ENCODE results near the gene KLHL42.
"Not testable (repeated sequence)": the region's sequence is repeated elsewhere in the genome, so short reads cannot be mapped to it uniquely, and the experiment has no call there.

KLHL42 gene

DNA sequence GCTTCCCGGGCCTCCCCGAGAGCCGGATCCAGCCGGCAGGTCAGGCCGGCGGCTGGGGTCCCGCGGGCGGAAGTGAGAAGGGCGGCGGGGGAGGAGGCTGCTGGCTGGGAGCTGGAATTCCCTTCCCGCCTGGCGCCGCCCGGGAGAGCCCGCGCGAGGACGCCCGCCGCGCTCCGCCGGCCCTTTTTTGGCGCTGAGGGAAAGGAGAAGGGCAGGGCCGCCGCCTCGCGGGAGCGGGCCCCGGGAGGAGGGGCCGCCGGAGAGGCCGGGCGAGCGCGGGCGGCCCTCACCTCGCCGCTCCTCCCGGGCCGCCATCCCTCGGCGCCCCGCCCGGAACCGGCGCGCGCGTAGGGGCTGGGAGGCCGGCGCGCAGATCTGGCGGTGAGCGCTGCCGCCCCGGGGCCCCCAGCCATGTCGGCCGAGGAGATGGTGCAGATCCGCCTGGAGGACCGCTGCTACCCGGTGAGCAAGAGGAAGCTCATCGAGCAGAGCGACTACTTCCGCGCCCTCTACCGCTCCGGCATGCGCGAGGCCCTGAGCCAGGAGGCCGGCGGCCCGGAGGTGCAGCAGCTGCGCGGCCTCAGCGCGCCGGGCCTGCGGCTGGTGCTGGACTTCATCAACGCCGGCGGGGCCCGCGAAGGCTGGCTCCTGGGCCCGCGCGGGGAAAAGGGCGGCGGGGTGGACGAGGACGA is at the start of gene KLHL42, which contains the start of gene MANSC4:
TSS of gene KLHL42 (plus strand) at position 314 of the 692 bp plus-strand sequence. CDS start at position 412, 98 bp downstream.
TSS of gene MANSC4 (minus strand) at position 317 of the 692 bp plus-strand sequence. CDS start 8,960 bp downstream, outside the sequence.
- peak; percentile 49 for DNase-seq (ENCODE audit: low read depth)

GRCh38 chr12:27732281-27732680 is 47.8 kb upstream of the KLHL42 start:
- no peak for DNase-seq (ENCODE audit: low read depth)

GRCh38 chr12:27733052-27733656 is 46.9 kb upstream of the KLHL42 start:
- DNase-seq (ENCODE audit: low read depth) = no peak

DNA sequence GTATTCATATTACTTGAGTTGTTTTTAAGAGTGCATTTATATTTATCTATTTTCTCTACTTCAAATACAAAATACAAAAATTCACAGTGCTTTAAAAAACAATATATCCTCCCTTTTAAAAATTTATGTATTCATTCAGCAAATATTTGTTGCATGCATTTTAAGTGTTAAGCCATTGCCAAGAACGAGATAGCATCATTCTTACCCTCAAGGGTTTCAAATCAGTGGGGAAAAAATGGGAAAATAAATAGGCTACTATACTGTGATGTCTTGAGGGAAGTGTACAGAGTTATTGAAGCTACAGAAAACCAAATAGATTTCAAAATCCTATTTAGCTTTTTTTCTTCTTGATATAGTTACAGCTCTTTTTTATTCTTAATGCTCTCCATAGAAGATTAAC is 46.2 kb upstream of the KLHL42 start:
- DNase-seq (ENCODE audit: low read depth) = no peak

- not testable (repeated sequence) for DNase-seq (ENCODE audit: low read depth)
These were observed 45.7 kb upstream of the KLHL42 start for GRCh38 chr12:27734321-27734720.

- no peak for DNase-seq (ENCODE audit: low read depth)
These were observed 36.4 kb upstream of the KLHL42 start for GRCh38 chr12:27743601-27744000.

GRCh38 chr12:27745734-27746133 is 34.3 kb upstream of the KLHL42 start:
- not testable (repeated sequence) for DNase-seq (ENCODE audit: low read depth)

- DNase-seq (ENCODE audit: low read depth) = no peak
These were observed 32.8 kb upstream of the KLHL42 start for GRCh38 chr12:27747111-27747820.

- DNase-seq (ENCODE audit: low read depth) = no peak
These were observed 28.5 kb upstream of the KLHL42 start for GRCh38 chr12:27751386-27752047.

DNA sequence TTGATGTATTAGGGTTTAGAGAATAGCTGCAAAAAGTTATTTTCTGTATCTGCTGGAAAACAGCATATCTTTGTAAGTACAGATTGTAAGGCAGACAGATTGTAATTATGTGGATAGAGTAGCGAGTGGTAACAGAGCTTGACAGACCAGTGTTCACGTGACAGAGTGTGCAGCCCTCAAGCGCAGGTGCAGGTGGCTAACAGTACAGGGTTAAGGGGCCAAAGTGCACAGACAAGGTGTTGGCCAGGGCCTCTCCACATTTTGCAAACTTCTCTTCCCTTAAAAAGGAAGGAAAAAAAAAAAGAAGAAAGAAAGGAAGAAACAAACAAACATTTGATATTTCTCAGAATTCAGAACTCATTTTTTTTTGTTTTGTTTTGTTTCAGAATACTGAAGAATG is 25.2 kb upstream of the KLHL42 start:
- no peak for DNase-seq (ENCODE audit: low read depth)

GRCh38 chr12:27756670-27757195 is 23.3 kb upstream of the KLHL42 start:
- no peak for DNase-seq (ENCODE audit: low read depth)

GRCh38 chr12:27762757-27763156 is 17.3 kb upstream of the KLHL42 start:
- no peak for DNase-seq (ENCODE audit: low read depth)

- no peak for DNase-seq (ENCODE audit: low read depth)
These were observed 13.4 kb upstream of the KLHL42 start for GRCh38 chr12:27766587-27766986.

- DNase-seq (ENCODE audit: low read depth) = no peak
These were observed 10.8 kb upstream of the KLHL42 start for GRCh38 chr12:27769142-27769673.

- DNase-seq (ENCODE audit: low read depth) = no peak
These were observed 8.3 kb upstream of the KLHL42 start for GRCh38 chr12:27771481-27772327.

- no peak for DNase-seq (ENCODE audit: low read depth)
These were observed 7.5 kb upstream of the KLHL42 start for GRCh38 chr12:27772328-27773049.

GRCh38 chr12:27777141-27777540 is 2.9 kb upstream of the KLHL42 start:
- no peak for DNase-seq (ENCODE audit: low read depth)

DNA sequence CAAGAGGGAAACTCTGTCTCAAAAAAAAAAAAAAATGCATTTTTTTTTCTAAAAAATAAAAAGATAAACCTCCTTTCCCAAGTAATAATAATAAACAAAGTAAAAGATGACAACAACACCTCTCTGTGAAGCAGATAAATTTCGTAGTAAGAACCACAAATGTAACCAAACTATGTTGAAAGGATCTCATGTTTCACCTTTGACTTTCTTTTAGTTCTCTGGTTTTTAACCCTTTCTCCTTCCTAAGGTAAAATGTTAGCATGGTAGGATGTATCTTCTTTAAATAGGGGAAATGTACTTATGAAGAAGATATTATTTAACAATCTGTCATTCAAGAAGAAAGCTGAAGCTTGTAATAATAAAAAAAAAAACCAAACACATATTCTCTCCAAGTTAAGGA is 1.8 kb upstream of the KLHL42 start:
- no peak for DNase-seq (ENCODE audit: low read depth)

- DNase-seq (ENCODE audit: low read depth) = no peak
These were observed 565 bp upstream of the KLHL42 start for GRCh38 chr12:27779416-27779919.

Measured in activated T-helper 9 cell treated with anti-CD3 and anti-CD28 coated beads, Interleukin-2, amount 50 U/mL, for 16 hours (primary cell).